ENCODE results near the gene TAF12.

DNA sequence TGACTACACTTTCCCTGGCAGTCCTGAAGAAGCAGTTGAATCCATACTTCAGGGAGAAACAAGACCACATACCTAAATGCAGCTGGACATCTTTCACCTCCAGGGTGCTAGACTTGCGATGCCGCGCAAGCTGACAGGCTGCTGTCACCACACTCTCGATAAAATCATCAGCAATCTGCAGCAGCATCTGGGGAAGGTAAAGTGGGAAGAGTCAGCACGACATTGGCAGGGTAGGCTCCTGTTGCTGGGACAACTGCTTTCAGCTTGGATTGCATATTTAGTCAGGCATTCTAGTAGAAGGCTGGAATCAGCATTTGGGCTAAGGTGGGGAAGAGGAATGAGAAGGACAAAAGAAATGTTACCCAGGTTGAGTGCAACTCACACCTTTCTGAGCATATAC, 29.7 kb downstream of the TAF12 start:
- TF ChIP-seq, protein P1, sequence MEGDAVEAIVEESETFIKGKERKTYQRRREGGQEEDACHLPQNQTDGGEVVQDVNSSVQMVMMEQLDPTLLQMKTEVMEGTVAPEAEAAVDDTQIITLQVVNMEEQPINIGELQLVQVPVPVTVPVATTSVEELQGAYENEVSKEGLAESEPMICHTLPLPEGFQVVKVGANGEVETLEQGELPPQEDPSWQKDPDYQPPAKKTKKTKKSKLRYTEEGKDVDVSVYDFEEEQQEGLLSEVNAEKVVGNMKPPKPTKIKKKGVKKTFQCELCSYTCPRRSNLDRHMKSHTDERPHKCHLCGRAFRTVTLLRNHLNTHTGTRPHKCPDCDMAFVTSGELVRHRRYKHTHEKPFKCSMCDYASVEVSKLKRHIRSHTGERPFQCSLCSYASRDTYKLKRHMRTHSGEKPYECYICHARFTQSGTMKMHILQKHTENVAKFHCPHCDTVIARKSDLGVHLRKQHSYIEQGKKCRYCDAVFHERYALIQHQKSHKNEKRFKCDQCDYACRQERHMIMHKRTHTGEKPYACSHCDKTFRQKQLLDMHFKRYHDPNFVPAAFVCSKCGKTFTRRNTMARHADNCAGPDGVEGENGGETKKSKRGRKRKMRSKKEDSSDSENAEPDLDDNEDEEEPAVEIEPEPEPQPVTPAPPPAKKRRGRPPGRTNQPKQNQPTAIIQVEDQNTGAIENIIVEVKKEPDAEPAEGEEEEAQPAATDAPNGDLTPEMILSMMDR (IDR thresholded peaks at IDR 0.05; ENCODE audit: low read depth, low read length) = no peak
- TF ChIP-seq EZH2phosphoT487 (IDR thresholded peaks at IDR 0.05; ENCODE audit: low read depth) = no peak

All from OCI-LY3 (cell line).